ENCODE data around the gene PGLYRP1. TPM values are rescaled to one million over a fixed set of nuclear protein-coding genes. Genes with fewer than 3 reads are reported as not detected.

The PGLYRP1 gene
- polyA plus RNA-seq, 1 donor: 0.07 TPM

- Histone ChIP-seq H3K9me3 (ENCODE audit: control insufficient read depth, low read depth, low read length) (no peaks in the 10 kb centered on the region), H3K4me3 (ENCODE audit: low read length) (no peak overlapping the region), H3K4me1 (ENCODE audit: control insufficient read depth, insufficient read depth, low read length) (no peaks in the 10 kb centered on the region), H3K36me3 (ENCODE audit: control insufficient read depth, insufficient read depth, low read length) (no peaks in the 10 kb centered on the region), H3K27me3 (ENCODE audit: control insufficient read depth, insufficient read depth, low read length) (peaks cover 19% of the 10 kb centered on the region), H3K27ac (ENCODE audit: low read length) (no peak overlapping the region)
- no CpG with 5 or more reads among the region's 7 CpGs for WGBS (ENCODE audit: insufficient coverage, low lambda C conversion rate)
- no peak for DNase-seq
Measured at GRCh38 chr19:45985321-45985720, 37.5 kb downstream of the PGLYRP1 start.

GRCh38 chr19:45981350-45981749 lies 41.5 kb downstream of the PGLYRP1 start:
- no peak overlapping the region for H3K4me3 ChIP-seq (ENCODE audit: low read length)
- H3K27me3 ChIP-seq (ENCODE audit: control insufficient read depth, insufficient read depth, low read length): peaks cover 18% of the 10 kb centered on the region
- no peaks in the 10 kb centered on the region for H3K9me3 ChIP-seq (ENCODE audit: control insufficient read depth, low read depth, low read length)
- H3K27ac ChIP-seq (ENCODE audit: low read length): no peak overlapping the region
- H3K36me3 ChIP-seq (ENCODE audit: control insufficient read depth, insufficient read depth, low read length): no peaks in the 10 kb centered on the region
- WGBS (ENCODE audit: insufficient coverage, low lambda C conversion rate): no CpG with 5 or more reads among the region's 2 CpGs
- no peaks in the 10 kb centered on the region for H3K4me1 ChIP-seq (ENCODE audit: control insufficient read depth, insufficient read depth, low read length)
- no peak for DNase-seq

- Histone ChIP-seq H3K4me1 (ENCODE audit: control insufficient read depth, insufficient read depth, low read length) (peaks cover 2% of the 10 kb centered on the region), H3K27me3 (ENCODE audit: control insufficient read depth, insufficient read depth, low read length) (peaks cover 43% of the 10 kb centered on the region), H3K4me3 (ENCODE audit: low read length) (no peak overlapping the region), H3K9me3 (ENCODE audit: control insufficient read depth, low read depth, low read length) (peaks cover 4% of the 10 kb centered on the region), H3K27ac (ENCODE audit: low read length) (no peak overlapping the region), H3K36me3 (ENCODE audit: control insufficient read depth, insufficient read depth, low read length) (no peaks in the 10 kb centered on the region)
- 93% methylated on average over 3 of the region's 7 CpGs for WGBS (ENCODE audit: insufficient coverage, low lambda C conversion rate)
- DNase-seq: no peak
Measured at GRCh38 chr19:45978156-45978555, 44.7 kb downstream of the PGLYRP1 start.

GRCh38 chr19:45976178-45976577 lies 46.7 kb downstream of the PGLYRP1 start:
- Histone ChIP-seq H3K9me3 (ENCODE audit: control insufficient read depth, low read depth, low read length) (peaks cover 4% of the 10 kb centered on the region), H3K4me1 (ENCODE audit: control insufficient read depth, insufficient read depth, low read length) (peaks cover 2% of the 10 kb centered on the region), H3K36me3 (ENCODE audit: control insufficient read depth, insufficient read depth, low read length) (no peaks in the 10 kb centered on the region), H3K4me3 (ENCODE audit: low read length) (no peak overlapping the region), H3K27ac (ENCODE audit: low read length) (no peak overlapping the region), H3K27me3 (ENCODE audit: control insufficient read depth, insufficient read depth, low read length) (peaks cover 58% of the 10 kb centered on the region)
- WGBS (ENCODE audit: insufficient coverage, low lambda C conversion rate): no CpG with 5 or more reads among the region's 14 CpGs
- DNase-seq: no peak

GRCh38 chr19:45975306-45976070 lies 47.4 kb downstream of the PGLYRP1 start:
- no CpG with 5 or more reads among the region's 11 CpGs for WGBS (ENCODE audit: insufficient coverage, low lambda C conversion rate)
- Histone ChIP-seq H3K9me3 (ENCODE audit: control insufficient read depth, low read depth, low read length) (peaks cover 4% of the 10 kb centered on the region), H3K4me3 (ENCODE audit: low read length) (no peak overlapping the region), H3K27me3 (ENCODE audit: control insufficient read depth, insufficient read depth, low read length) (peaks cover 64% of the 10 kb centered on the region), H3K36me3 (ENCODE audit: control insufficient read depth, insufficient read depth, low read length) (no peaks in the 10 kb centered on the region), H3K27ac (ENCODE audit: low read length) (no peak overlapping the region), H3K4me1 (ENCODE audit: control insufficient read depth, insufficient read depth, low read length) (peaks cover 2% of the 10 kb centered on the region)
- DNase-seq: no peak

- peaks cover 72% of the 10 kb centered on the region for H3K27me3 ChIP-seq (ENCODE audit: control insufficient read depth, insufficient read depth, low read length)
- H3K36me3 ChIP-seq (ENCODE audit: control insufficient read depth, insufficient read depth, low read length): no peaks in the 10 kb centered on the region
- peaks cover 4% of the 10 kb centered on the region for H3K9me3 ChIP-seq (ENCODE audit: control insufficient read depth, low read depth, low read length)
- peak in 1 of 2 donors; percentile 40 for DNase-seq
- peak within 1 kb of the TSS; percentile 28 for H3K4me3 ChIP-seq (ENCODE audit: low read length)
- H3K4me1 ChIP-seq (ENCODE audit: control insufficient read depth, insufficient read depth, low read length): peaks cover 2% of the 10 kb centered on the region
- H3K27ac ChIP-seq (ENCODE audit: low read length): no peak within 1 kb of the TSS
- WGBS (ENCODE audit: insufficient coverage, low lambda C conversion rate): no CpG with 5 or more reads among the region's 58 CpGs
Measured at GRCh38 chr19:45973553-45974338, 49.1 kb downstream of the PGLYRP1 start, which contains the start of gene NOVA2. NOVA2 (minus strand) TSS chr19:45973865; CDS start chr19:45973351, 514 bp downstream.

- peaks cover 4% of the 10 kb centered on the region for H3K9me3 ChIP-seq (ENCODE audit: control insufficient read depth, low read depth, low read length)
- peaks cover 2% of the 10 kb centered on the region for H3K4me1 ChIP-seq (ENCODE audit: control insufficient read depth, insufficient read depth, low read length)
- peaks cover 72% of the 10 kb centered on the region for H3K27me3 ChIP-seq (ENCODE audit: control insufficient read depth, insufficient read depth, low read length)
- no peak for DNase-seq
- H3K27ac ChIP-seq (ENCODE audit: low read length): no peak overlapping the region
- no CpG with 5 or more reads among the region's 54 CpGs for WGBS (ENCODE audit: insufficient coverage, low lambda C conversion rate)
- peak overlapping the region; percentile 28 for H3K4me3 ChIP-seq (ENCODE audit: low read length)
- H3K36me3 ChIP-seq (ENCODE audit: control insufficient read depth, insufficient read depth, low read length): no peaks in the 10 kb centered on the region
Measured at GRCh38 chr19:45972947-45973540, 49.8 kb downstream of the PGLYRP1 start.

GRCh38 chr19:45972081-45972946 lies 50.5 kb downstream of the PGLYRP1 start:
- Histone ChIP-seq H3K4me1 (ENCODE audit: control insufficient read depth, insufficient read depth, low read length) (peaks cover 2% of the 10 kb centered on the region), H3K27me3 (ENCODE audit: control insufficient read depth, insufficient read depth, low read length) (peaks cover 72% of the 10 kb centered on the region), H3K36me3 (ENCODE audit: control insufficient read depth, insufficient read depth, low read length) (no peaks in the 10 kb centered on the region), H3K27ac (ENCODE audit: low read length) (no peak overlapping the region), H3K9me3 (ENCODE audit: control insufficient read depth, low read depth, low read length) (peaks cover 4% of the 10 kb centered on the region), H3K4me3 (ENCODE audit: low read length) (peak overlapping the region; percentile 28)
- WGBS (ENCODE audit: insufficient coverage, low lambda C conversion rate): 60% methylated on average over 1 of the region's 18 CpGs
- no peak for DNase-seq

- Histone ChIP-seq H3K27me3 (ENCODE audit: control insufficient read depth, insufficient read depth, low read length) (peaks cover 70% of the 10 kb centered on the region), H3K4me3 (ENCODE audit: low read length) (no peak overlapping the region), H3K27ac (ENCODE audit: low read length) (no peak overlapping the region), H3K36me3 (ENCODE audit: control insufficient read depth, insufficient read depth, low read length) (no peaks in the 10 kb centered on the region), H3K9me3 (ENCODE audit: control insufficient read depth, low read depth, low read length) (peaks cover 4% of the 10 kb centered on the region), H3K4me1 (ENCODE audit: control insufficient read depth, insufficient read depth, low read length) (peaks cover 2% of the 10 kb centered on the region)
- no CpG with 5 or more reads among the region's 11 CpGs for WGBS (ENCODE audit: insufficient coverage, low lambda C conversion rate)
- no peak for DNase-seq
Measured at GRCh38 chr19:45971260-45971902, 51.5 kb downstream of the PGLYRP1 start.

All from large intestine (tissue), 3 donors.